Limb (tissue), 2 donors: Measurements from ENCODE around the gene CPNE4.
"Not testable (repeated sequence)": the region's sequence is repeated elsewhere in the genome, so short reads cannot be mapped to it uniquely, and the experiment has no call there.

Experiments used
- DNase-seq, 2 donors: peaks; one replicate each; pipeline ENCODE4 v3.0.0-alpha.2; 2016; ENCODE audit errors: extremely low spot score in 2 of 2

CPNE4 gene

DNA sequence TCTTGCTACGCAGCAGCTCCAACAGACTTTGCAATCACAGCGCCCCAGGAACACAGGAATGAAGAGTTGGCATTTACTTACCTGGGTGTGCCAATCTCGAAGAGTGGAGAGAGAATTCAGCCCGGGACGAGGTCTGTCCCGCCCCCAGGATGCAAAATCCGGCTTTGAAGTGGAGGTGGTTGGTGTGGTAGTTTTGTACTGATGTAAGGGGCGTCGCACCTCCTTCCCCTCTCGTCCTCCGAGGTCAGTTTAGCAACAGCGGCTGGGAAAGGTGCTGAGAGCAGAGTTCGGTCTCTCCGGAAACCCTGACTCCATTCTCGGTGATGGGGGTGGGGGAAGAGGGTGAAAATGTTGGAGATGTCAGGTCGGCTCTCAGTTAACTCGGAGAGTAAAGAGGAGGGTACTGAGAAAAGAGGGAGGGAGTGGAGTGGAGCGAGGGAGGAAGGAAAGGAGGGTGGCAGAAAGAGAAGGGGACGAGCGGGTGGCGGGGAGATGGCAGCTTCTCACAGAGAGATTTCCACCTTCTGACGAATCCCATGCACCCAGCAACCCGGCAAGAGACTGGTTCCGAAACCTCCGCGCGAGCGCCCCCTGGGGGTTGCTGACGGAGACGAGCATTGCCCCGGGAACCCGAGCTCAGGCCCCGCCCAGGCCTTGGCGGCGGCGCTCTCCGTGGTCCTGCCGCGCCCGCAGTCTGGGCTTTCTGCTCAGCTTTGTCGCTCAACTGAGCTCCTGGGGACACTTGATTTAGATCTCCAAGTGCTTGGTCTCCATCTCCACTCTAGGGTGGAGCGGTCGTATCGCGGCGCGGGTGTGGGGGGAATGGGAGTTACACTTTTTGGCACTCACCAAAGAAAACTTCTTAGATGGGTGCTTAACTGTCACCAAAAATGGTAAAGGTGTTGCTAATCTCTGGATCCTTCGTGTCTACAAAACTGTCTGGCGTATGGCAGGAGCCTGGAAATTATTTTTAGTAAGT is at the start of gene CPNE4:
TSS of gene CPNE4 (minus strand) at position 529 of the 979 bp plus-strand sequence.
- DNase-seq = peak; percentile 68 to 94

DNA sequence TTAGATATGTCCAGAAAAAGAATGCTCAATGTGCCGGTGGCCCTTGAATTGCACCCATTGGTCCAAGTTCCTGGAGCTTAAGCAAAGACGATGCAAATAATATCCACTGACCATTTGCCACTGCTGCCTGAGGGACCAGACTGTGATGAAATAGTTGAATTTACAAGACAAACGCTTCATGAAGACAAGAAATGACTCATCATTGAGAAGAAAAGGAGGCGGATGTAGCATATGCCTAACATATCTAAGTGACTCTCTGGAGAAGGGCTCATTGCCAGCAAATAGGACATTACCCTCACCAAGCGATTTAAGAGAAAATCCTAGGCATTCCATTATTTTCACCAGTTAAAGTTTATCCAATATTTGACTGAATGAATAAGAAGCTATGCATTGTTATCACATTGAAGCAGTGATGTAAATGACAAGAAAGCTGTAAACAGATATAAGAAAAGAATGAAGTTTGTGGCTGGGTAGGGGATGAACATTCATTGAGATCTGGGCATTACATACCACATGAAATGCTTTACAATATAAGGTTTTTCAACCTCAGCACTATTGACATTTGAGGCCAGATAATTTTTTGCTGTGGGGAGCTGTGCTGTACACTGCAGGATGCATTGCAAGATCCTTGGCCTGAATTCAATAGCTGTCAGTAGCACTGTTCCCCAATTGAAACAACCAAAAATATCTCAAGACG is 48.9 kb upstream of the CPNE4 start:
- no peak for DNase-seq

DNA sequence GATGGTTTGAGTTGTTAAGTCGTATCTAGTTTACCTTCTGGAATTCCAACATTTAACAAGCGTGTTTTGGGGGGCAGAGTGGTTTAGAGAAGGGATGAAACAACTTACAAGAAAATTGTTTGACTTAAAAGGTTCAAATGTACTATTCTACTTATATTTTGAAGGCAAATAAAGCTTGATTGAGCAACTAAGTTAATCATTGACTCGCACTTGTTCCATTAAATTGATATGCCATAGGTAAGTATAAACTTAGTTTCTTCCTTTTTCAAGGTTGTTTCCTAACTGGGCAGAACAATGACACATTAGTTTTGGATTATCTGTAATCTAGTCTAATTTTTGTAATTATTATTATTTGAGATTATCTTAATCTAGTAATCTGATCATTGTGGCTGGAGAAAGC is 48.3 kb upstream of the CPNE4 start:
- DNase-seq = no peak

DNA sequence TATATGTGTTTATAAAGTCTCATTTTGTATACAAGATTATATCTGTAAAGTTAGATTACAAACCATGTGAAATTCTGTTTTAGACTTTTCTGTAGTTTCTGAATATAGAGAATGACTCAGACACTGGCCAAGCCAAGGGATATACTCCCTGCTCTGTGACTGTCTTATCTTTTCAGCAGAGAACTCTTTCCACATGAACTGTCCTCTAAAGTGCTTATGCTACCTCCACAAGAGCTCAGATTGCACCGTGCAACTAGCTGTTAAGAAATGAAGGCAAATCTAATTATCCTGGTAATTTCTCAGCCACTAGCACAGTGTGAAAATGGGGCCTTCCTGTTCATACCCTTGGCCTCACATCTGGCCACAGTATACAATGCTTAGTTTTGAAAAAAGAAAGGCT is 44.3 kb upstream of the CPNE4 start:
- no peak for DNase-seq

DNA sequence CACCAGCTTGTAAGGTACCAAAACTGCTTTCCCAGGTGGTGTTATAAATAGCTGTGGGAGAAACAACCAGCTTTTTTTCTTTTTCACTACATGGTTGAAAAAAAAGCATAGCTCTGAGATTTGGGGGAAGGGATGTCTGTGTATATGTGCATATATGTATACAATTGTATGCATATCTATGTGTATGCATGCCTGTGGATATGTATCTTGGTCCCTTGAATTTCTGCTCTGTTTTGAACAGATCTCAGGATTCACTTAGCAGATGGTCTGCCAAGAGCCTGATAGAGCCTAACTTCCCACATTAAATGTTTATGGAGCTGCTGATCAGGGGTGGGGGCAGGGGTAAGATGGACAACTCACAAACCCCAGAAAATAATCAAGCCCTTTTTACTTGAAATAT is 39.0 kb upstream of the CPNE4 start:
- DNase-seq = no peak

DNA sequence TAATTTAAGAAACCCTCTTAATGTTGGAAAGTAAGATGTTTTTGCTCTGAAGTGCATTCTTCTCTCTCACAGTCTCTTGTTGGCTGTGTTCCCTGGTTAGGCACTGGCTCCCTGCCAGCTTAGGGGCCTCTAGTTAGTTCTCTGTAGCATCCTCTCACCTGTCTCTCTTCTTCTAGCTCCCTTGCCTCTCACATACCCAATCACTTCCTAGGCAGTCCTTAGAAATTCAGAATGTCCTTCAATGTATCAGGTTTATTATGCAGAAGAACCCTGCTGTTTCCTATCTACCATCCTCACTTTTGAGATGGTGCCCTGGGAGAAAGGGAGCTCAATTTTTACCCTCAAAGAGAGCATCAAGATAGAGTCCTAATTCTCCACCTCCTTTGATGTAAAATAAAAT is 36.2 kb upstream of the CPNE4 start:
- DNase-seq = no peak

DNA sequence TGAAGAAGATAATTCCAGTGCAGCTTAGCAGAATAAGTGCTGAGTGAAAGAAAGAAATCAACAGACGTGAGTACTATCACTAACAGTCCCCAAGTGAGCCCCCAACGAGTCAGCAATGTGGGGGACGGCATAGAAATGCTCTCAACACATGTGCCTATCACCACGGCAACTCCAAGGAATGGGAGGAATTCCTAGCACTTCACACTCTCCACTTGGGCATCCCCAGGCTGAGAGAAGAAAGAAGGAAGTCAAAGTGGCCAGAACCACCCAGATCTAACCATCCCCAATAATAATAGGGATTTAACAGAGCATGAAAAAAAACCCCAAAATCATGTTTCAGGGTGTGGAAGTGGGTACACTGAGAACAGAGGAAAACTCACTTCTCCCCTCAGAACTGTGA is 29.3 kb upstream of the CPNE4 start:
- DNase-seq = no peak

DNA sequence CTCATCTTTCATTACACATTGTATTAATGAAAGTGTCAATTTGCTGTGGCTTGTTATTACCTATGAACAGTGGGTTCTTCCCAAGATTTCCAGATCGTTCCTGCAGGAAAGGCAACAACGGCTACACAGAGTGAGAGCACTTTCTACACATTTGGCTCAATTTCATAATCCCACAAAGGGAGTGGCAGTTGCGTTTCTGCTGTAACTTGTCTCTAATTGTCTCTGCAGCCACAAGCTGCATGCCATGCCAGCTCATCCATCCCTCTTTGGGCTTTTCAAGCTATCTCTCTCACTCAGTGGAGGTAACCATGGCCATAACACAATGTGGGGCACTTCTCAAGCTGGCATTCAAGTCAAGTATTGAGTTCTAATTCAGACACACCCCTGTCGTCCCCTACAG is 27.7 kb upstream of the CPNE4 start:
- no peak for DNase-seq

DNA sequence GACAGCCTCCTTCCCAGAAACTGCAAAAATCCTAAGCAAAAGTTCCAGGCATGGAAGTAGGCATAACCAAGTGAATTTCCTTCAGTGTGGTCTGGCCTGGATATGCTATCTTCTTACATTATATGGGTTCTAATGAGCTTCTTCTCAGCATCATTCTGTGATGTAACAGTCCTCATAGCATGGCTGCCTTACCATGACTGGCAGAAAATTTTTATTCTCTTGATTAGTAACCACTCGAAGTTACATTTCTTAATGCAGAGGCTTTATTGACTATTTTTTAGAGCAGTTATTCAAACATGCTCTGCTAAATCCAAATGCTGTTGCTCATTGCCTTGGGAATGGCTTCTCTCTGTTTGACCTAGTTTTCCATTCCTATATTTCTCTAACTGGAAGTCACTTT is 21.1 kb upstream of the CPNE4 start:
- no peak for DNase-seq

DNA sequence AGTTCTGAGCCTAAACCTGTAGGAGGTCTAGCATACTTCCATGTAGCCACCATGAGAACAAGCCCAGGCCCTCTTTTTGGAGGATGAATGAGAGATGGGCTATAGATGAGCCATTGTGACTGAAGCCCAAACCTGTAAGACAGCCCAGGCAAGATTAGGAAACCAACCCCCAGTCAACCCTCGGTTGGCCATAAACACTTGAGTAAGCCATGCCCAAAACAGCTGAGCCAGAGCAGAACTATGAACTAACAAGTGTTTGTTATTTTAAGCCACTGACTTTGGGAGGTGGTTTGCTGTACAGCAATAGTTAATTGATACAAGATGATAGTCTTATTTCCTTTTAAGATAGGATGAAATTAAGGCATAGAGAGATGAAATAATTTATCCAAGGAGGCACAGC is 12.4 kb upstream of the CPNE4 start:
- DNase-seq = no peak

DNA sequence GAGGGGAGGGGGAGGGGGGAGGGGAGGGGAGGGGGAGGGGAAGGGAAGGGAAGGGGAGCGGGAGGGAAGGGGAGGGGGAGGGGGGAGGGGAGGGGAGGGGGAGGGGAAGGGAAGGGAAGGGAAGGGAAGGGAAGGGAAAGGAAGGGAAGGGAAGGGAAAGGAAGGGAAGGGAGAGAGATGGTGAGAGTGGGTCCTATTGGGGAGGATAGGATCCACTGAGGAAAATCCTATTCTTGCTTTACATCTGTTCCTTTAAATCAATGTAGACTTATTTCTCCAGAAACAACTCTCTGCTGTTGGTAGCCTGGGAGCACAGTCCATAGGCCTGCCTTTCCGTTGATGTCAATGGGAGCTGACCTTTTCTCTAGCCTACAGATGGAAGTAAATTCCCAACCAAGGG is 10.1 kb upstream of the CPNE4 start:
- DNase-seq = not testable (repeated sequence)

DNA sequence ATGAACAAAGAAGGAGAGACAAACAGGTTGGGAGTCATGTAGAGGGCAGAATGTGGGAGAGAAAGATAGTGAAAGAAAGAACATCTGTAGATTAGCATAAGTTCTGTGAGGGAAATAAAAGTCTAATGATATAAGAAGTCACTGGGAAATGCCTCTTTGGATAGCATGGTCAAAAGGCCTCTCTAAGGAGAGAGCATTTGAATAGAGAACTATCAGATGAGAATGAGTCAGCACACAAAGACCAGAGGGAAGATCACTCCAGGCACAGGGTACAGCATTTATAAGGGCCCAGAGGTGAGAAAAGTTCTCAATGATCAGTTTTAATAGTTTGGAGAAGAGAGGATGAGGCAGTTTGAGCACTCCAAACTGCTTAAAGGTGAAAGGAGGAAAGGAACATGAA is 7.9 kb upstream of the CPNE4 start:
- DNase-seq = no peak

DNA sequence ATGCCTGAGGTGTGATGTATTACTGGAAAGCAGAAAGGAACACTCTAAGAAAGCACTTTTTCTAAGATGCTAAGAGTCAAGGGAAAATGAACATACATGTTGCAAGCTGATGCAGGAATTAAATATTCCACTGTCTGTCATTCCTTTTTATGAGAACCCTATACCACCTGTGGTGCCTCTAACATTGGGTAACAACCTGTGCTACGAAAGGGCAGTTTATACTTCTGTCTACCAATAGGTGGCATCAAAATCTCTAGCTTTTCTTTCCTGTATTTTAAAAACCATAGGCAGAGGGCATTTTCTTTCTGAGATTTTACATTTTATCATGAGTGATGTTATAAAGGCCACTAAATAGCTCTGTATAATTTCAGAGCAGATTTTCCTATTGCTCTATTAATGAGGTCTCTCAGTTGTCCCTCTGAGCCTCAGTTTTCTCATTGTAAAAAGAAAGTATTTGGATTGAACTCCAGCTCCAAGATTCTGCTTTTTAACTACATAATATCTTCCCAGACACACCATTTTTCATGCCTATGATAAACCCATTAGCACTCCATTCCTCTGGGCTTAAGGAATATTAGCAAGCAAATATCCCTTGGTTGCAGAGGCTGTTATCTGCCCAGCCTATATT is 3.5 kb upstream of the CPNE4 start:
- DNase-seq = no peak

DNA sequence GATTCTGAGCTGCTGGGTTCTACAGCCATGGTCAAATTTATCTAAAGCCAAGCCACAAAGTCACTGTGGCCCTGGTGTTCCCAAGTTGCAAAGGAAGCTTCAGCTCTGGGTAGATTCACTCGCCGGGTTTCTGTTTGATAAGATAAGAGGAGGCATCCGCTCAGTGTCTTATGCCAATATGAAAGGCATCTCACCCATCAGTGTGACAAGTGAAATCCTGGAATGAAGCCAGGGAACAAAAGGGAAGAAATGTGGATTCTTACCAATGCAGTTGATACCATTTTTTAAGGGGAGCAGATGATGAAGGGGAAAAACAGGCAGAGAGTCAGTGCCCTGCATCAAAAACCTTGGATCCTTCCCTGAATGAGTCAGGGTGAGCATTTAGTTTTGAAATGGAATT is 2.8 kb upstream of the CPNE4 start:
- DNase-seq = no peak

DNA sequence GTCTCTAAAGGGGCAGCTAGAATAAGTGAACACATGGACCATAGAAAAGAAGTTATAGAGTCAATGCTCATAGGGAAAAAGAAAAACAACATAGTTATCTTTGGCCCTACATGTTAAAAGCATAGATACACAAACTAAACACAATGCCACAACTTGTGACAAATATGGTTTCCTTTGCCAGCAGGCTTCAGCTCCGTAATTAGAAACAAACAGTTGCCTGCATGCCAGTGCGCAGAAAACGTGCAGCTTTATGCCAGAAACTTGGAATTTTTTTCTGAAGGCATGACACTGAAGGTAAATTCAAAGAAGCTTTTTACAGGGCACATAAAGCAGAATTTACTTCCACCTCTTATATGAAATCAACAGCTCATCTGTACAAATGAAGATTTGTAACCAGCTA is 2.2 kb upstream of the CPNE4 start:
- no peak for DNase-seq

DNA sequence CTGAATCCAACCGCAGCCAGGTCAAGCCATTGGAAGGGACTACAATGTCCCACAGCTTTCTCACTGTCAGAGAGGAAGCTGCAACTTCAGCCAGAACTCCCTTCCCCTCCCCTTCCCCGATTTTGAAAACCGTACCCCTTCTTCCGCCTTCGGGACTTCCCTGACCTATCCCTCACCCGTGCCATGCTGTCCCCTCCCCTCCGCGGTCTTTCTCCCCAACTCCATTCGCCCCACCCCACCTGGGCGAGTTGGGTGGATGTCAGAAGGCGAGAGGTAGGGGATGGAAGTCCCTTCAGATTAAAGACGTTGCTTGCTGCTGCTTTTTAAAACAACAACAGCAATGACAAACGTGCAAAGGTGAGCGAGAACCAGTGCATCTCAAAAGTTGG is 723 bp downstream of the CPNE4 start:
- no peak for DNase-seq

DNA sequence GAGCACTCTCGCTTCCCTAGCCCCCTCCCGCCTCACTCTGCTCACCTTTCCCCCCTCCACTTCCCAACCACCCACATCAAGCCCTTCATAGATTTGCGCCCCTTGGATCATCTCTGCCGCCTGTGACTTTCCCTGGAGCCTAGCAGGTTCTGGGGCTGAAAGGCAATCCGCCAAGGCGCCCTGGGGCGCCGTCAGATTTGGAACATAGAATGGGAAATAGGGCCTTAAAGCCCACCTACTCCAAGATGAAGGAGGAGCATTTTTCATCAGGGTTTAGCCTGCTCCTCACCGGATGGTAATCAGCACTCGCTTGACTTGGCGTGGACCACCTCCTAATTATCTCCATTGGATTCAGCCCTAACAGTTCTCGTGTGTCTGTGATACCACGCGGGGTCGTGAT is 1.3 kb downstream of the CPNE4 start:
- no peak for DNase-seq

DNA sequence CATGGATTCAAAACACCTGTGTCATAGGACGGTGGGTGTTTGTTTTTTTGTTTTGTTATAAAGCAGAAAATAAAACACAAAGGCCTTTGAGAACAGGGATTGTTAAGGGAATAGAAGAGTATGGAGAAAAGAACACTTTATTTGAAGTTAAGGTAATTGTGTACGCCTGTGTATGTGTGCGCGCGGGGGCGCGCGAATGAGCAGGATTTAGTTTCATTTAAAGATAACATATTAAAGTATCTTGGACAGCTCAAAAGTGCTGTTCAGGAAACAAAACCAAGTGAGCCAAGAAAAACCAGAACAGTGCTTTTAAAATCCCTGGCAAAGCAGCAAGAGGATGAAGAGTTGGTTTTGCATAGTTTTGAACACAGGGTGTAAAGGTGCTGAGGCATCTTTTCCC is 1.9 kb downstream of the CPNE4 start:
- no peak for DNase-seq

DNA sequence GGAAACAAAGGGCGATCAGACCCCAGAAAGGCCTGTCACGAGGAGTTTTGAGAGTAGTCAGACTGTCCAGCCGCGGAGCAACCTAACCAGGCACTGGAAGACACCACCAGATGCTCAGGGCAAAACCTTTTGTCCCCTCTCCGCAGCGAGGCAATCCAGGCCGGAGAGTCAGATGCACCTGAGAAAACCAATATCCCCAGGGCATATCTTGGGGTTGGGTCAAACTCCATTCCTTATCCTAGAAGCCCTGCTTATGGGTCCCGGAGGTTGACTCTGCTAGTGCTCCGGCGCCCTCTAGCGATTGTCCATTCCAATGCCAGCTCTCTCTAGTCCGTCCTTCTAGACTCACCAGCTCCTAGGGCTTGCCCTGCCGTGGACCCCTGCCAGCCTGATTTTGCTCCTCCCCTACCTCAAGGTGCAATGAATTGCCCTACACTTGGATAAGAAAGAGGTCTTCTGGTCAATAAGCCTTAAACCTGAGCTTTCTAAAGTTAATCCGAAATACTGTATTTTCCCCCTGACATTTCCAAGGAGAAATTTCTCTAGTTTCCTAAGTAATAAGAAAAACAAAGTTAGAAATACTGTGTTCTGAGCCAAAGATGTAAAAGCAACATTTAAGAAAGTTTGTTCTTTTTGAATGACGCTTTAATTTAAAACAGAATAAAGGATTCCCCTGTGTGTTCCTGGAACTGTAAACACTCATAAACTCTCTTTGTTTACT is 5.5 kb downstream of the CPNE4 start:
- peak; percentile 79 to 89 for DNase-seq

DNA sequence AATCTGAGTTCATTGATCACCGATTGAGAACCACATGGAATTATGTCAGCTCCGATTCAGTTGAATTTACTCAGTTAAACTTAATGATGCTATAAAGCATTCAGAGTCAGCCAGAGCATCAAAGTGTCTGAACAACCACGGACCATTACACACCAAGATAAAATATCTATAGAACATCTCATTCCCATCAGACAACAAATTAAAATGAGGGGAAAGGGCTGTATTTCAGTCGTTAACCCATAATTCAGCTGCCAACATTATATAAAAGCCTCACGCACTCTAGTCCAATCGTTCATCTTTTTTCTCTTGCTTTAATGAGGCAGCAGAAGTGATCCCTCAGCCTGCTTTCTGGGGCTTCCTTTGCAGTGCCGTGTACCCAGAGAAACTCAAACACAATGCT is 11.9 kb downstream of the CPNE4 start:
- DNase-seq = no peak

DNA sequence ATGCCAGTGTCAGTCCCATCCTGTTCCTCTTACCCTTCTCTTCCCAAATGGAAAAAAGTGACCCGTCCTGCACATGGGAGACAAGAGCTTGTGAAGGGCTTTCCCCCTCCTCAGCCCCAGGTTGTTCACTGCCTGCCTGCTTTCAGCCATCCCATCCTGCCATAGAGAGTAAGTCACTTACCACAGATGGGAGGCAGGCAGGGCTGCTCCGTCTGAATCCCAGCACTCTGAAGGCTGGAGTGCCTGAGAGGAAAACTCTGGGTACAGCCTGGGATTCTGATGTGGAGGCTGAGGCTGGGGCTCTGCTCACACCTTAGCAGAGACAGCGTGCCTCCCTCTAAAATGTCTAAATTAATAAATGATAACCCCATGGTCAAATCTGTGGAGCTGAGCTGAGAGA is 14.8 kb downstream of the CPNE4 start:
- no peak for DNase-seq

DNA sequence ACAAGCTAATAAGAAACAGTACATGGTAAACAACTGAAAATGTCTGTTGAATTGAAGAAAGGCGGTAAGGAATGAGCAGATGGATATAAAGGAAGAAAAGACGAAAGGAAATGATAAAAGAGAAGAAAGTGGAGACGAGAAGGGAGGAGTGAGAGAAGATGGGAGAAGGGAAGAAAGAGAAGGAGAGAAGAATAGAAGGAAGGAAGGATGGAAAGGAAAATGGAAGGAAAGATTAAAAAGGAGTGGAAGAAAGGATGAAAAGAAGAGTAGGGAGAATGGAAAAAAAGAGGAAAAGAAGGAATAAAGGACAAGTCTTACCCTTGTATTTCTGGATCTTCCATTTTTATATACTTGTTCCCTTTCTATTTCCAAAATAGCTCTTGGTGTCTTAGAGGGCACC is 17.7 kb downstream of the CPNE4 start:
- no peak for DNase-seq
